SIG-M5 treated with dmso at 0.1 percent for 504 hours (cell line): ENCODE measurements around the gene ERAS.

Experiments used
- DNase-seq: peaks from one replicate; lab custom pipeline; 2025; ENCODE audit not compliant: unreplicated experiment; lab: John Stamatoyannopoulos, UW

The ERAS gene, protein sequence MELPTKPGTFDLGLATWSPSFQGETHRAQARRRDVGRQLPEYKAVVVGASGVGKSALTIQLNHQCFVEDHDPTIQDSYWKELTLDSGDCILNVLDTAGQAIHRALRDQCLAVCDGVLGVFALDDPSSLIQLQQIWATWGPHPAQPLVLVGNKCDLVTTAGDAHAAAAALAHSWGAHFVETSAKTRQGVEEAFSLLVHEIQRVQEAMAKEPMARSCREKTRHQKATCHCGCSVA

DNA sequence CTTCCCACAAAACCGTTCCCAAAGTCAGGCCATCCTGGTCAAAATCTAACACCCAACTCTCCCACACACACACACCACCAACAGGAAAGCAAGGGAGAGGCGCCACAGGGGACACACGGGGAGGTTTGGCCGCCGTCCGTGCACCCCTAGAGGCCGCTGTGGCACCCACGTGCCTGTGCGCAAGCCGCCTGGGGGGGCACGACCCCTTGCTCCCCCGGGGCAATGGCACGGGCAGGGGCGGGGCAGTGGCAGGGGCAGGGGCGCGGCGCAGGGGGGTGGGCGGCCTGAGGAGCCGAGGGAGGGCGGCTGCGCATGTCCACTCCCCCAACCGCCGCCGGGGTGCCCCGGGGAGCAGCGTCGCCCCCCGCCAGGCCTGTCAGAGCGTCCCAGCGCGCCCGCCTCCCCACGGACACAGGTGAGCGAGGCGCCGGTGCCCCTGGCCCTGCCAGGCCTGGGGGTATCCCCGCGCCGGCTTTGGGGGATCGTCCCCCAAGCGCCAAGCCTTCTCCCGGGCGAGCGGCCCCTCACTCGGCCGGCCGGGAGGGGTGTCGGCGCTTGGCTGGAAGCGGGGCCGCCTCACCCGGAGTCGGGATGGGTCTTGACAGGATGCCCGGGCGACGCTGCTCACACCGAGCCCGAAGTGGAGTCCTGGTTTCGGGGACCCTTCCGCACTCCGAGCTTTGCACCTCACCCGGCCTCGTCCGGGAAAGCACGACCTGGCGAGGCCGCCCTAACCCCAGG is at the start of gene ERAS:
Gene ERAS, plus strand, starts transcription at position 379 of the 741 bp plus-strand sequence. CDS start 2,611 bp downstream, outside the sequence.
- no peak for DNase-seq

DNA sequence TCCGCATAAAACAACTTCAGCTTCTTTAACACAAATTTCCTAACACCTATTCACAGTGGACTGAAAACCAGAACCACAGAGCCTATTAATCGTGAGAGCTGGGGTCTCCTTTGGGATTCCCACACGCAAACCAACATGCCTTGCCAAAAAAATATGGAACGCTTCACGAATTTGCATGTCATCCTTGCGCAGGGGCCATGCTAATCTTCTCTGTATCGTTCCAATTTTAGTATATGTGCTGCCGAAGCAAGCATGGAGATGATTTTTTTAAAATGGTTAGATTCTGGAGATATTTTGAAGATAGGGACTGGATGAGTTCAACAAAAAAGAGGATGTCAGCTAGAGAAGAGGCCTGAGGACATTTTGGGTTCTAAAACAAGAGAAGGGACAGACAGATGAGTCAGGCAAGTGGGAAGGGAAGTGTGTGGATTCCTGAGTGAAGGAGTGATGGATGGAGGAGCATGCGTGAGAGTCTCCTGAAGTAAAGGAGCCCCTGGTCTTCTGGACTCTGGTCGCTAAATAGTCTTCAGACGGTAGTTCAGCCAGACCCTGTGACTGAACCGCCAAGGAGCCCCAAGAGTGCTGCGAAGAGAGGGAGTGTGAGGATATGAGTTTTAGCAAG is 49.4 kb upstream of the ERAS start:
- DNase-seq, result no peak

DNA sequence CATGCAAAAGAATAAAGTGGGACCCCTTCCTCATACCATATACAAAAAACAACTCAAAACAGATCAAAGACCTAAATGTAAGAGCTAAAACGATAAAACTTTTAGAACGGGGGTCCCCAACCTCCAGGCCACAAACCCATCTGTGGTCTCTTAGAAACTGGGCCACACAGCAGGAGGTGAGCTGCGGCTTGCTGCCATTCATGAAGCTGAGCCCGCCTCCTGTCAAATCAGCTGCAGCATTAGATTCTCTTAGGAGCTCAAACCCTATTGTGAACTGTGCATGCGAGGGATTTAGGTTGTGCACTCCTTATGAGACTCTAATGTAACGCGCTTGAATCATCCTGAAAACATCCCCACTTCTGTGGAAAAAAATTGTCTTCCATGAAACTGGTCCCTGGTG is 46.9 kb upstream of the ERAS start:
- DNase-seq, result no peak

- DNase-seq, result no peak
Measured at GRCh38 chrX:48781705-48782104, 44.6 kb upstream of the ERAS start.

DNA sequence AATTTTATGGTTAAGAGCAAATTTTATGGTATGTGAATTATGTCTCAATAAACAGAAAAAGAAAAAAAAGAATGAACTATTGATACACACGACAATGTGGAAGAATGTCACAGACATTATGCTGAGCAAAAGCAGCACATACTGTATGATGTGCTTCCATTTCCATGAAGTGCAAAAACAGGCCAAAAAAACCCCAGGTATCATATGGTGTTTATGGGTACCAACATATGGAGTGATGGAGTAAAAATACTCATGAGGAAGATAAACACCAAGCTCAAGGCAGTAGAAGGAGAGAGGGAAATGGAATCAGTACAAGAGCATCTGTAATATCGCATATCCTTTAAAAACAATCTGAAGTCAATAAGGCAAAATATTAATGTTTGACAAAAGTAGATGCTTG is 44.1 kb upstream of the ERAS start:
- DNase-seq, result no peak

- no peak for DNase-seq
Measured at GRCh38 chrX:48782795-48783194, 43.5 kb upstream of the ERAS start.

DNA sequence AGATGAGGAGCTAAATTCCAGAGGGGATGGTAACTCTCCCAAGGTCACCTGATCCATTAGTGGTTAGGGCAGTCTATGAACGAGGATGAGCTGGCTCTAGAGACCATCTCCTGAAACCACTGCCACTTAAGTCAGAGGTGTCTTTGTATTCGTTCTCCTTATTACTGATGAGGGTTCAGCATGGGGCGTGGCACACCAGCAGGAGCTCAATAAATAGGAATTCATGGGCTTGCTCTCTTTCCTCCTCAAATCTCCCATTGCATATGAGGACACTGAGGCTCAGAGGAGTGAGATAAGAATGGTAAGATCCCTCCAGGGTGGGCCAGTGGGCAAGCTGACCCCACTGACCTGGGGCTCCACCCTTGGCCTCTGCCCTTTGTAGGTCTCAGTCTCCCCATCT is 41.6 kb upstream of the ERAS start:
- no peak for DNase-seq

DNA sequence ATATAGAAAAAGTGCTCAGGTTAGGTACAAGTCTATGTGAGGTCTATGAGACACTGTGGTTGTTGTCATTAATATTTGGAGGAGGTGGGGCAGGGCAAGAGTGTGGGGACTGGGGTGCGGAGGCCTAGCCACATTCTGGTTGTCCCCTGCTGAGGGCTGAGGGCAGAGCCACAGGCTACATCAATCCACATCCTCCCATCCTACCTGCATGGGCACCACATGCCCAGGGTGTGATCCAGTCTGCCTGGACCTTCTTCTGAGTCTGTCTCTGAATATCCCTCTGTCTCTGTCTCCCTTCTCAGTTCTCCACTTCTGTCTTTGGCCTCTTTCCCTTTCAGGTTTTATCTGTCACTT is 41.1 kb upstream of the ERAS start:
- DNase-seq, result no peak

GRCh38 chrX:48785540-48786214 is 40.6 kb upstream of the ERAS start:
- no peak for DNase-seq

- DNase-seq, result no peak
Measured at GRCh38 chrX:48786341-48786800, 39.9 kb upstream of the ERAS start, which contains the start of gene GATA1. Gene GATA1, plus strand, starts transcription at chrX:48786590. Its CDS starts 4,520 bp downstream, at chrX:48791110.

GRCh38 chrX:48786825-48787504 is 39.3 kb upstream of the ERAS start:
- DNase-seq, result no peak

DNA sequence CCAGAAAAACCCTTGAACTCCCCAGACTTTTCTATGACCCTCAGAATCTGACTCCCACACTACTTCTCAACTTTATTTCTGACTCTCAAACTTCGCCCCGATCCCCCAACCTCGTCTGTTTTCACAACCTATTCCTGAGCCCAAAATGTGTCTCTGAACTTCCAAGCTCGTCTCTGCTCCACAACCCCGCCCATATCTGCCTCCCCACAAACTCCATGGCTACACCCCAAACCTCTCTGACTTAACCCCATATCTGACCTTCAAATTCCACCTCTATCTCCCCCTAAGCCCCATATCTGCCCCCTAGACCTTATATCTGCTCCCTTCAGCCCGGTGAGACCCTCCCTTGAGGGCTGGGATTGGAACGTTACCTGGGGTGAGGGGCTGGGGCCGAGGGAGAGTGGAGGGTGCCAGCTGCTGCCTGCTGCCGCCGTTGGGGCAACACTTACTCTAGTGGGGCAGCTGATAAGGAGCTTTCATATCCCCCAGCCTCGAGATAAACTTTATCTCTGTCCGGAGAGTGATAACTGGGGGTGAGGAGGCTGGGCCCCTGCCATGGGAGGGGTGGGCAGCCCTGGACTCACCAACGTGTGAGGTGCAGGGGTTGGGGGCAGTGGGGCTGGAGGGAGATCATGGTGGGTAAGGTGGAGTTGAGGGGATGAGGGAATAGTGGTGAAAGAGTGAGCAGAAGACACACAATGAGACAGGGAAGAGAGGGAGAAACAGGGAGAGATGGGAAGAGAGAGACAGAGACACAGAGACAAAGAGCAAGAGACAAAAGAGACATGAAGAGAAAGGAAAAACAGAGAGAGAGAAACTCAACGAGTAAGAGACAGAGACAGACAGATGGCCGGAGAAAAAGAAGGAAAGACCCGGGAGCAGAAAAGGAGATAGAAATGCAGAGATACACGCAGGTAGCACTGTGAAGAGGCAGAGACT is 38.5 kb upstream of the ERAS start:
- DNase-seq, result no peak

- DNase-seq, result peak; percentile 9
Measured at GRCh38 chrX:48789366-48790220, 36.7 kb upstream of the ERAS start.

DNA sequence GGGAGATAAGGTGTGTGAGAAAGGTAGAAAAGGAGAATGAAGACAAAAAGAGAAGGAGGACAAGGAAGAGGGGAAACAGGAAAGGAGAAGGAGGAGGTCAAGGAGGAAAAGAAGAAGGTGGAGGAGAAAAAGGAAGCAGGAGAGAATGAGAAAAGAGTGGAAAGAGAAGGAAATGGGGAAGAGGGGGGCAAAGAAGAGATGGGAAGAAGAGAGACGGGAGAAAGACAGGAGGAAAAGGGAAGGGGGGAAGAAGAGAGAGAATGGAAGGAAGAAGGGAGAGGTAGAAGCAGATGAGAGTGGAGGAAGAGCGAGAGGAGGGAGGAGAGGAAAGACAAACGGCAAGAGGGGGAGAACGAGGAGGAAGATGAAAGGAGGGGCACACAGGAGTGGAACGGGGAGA is 35.8 kb upstream of the ERAS start:
- no peak for DNase-seq

DNA sequence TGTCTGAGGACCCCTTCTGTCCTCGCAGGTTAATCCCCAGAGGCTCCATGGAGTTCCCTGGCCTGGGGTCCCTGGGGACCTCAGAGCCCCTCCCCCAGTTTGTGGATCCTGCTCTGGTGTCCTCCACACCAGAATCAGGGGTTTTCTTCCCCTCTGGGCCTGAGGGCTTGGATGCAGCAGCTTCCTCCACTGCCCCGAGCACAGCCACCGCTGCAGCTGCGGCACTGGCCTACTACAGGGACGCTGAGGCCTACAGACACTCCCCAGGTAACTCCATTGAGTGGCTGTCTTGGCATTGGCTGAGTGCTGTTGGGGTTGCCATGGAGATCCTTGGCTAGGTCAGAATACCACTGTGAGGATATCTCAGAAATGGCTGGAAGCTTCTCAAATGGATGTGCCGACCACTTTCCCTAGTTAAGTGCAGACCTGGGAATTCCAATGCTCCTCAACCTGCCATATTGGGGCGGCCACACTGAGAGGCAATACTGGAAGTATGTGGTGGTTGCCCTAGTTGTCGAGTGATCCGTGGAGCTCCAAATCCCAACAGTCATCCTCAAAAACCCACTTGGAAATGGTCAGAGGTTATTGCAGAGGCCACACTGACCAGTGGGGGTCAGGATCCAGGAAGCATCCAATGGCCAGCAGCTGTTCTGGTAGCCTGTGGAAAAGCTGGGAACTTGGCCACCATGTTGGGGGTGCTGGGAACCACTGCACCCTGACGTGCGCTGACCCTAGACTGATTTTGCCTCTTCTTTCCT is 35.1 kb upstream of the ERAS start:
- DNase-seq, result no peak

GRCh38 chrX:48792219-48792618 is 34.1 kb upstream of the ERAS start:
- DNase-seq, result no peak

GRCh38 chrX:48793935-48794334 is 32.4 kb upstream of the ERAS start:
- no peak for DNase-seq

GRCh38 chrX:48794340-48794910 is 31.9 kb upstream of the ERAS start:
- DNase-seq, result no peak
